Skeletal muscle satellite cell (primary cell): ENCODE measurements around the gene TOP3B.

Experiments used
- H3K27me3 ChIP-seq: 2 replicates; pipeline ENCODE4 v1.7.0; 2013; ENCODE audit warnings: low read length; ENCODE audit not compliant: control insufficient read depth, insufficient read depth
- H3K36me3 ChIP-seq: 2 replicates; pipeline ENCODE4 v1.7.0; 2013; ENCODE audit warnings: mild to moderate bottlenecking, control low read depth, low read length; ENCODE audit not compliant: insufficient read depth
- H3K4me1 ChIP-seq: 2 replicates; pipeline ENCODE4 v1.7.0; 2013; ENCODE audit warnings: low read length; ENCODE audit not compliant: control insufficient read depth, insufficient read depth
- H3K4me2 ChIP-seq: 2 replicates; pipeline ENCODE4 v1.7.0; 2013; ENCODE audit warnings: mild to moderate bottlenecking, low read length
- H3K4me3 ChIP-seq: 2 replicates; pipeline ENCODE4 v1.7.0; 2013; ENCODE audit warnings: low read length
- H3K9ac ChIP-seq: 2 replicates; pipeline ENCODE4 v1.7.0; 2013; ENCODE audit warnings: mild to moderate bottlenecking, low read depth, low read length, moderate library complexity
- H3K9me3 ChIP-seq: replicated peaks from 2 replicates; pipeline ENCODE4 v1.7.0; 2013; ENCODE audit warnings: mild to moderate bottlenecking, control low read depth, low read length

TOP3B gene

DNA sequence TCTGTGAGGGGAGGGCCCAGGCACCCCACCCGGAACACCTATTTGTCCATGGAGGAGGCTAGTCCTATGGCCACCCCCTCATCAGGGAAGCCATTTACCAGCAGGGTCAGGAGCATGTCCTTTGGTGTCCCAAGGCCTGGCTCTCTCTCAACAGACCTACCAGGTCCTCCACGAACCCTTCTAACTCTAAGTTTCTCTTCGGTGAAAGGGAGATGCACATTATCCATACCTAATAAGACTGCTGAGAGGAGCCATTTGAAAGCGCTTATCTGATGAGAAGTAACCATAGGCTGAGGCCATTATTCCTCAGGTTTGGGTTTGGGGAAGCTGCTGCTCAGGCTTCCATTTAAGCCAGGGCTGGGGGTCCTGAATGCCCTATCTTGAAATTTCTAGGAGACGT is 9.2 kb upstream of the TOP3B start:
- peaks cover 3% of the 10 kb centered on the region for H3K4me1 ChIP-seq
- peaks cover 58% of the 10 kb centered on the region for H3K27me3 ChIP-seq
- H3K9ac ChIP-seq, result no peak overlapping the region
- no peaks in the 10 kb centered on the region for H3K9me3 ChIP-seq
- no peak overlapping the region for H3K4me3 ChIP-seq
- no peak overlapping the region for H3K4me2 ChIP-seq
- H3K36me3 ChIP-seq, result no peaks in the 10 kb centered on the region

- Histone ChIP-seq H3K36me3 (no peaks in the 10 kb centered on the region), H3K9me3 (no peaks in the 10 kb centered on the region), H3K27me3 (peaks cover 53% of the 10 kb centered on the region), H3K4me2 (no peak overlapping the region), H3K4me1 (peaks cover 3% of the 10 kb centered on the region), H3K9ac (no peak overlapping the region), H3K4me3 (no peak overlapping the region)
Observed at GRCh38 chr22:21991304-21991596, 8.7 kb upstream of the TOP3B start.

GRCh38 chr22:21990445-21991303 is 8.1 kb upstream of the TOP3B start:
- Histone ChIP-seq H3K9ac (no peak overlapping the region), H3K27me3 (peaks cover 49% of the 10 kb centered on the region), H3K9me3 (no peaks in the 10 kb centered on the region), H3K36me3 (no peaks in the 10 kb centered on the region), H3K4me1 (peaks cover 3% of the 10 kb centered on the region), H3K4me2 (no peak overlapping the region), H3K4me3 (no peak overlapping the region)

DNA sequence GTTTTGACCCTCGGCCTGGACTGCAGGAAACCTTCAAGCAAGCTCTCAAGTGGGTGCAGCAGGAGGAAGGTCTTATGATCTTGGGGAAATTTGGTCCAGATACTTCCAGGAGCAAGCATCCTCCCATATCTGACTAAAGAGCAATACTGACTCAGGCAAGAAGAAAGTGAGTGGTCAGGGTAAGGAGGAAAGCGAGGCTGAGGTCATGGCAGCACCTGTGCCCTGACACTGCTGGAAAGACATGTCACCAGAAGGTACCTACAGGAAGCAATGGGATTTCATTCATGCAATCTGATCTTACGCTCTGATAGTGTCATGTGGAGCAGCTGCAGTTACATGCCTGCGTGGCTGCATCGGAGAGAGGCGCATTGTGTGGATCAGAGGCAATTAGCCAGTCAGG is 6.5 kb upstream of the TOP3B start:
- H3K9me3 ChIP-seq, result no peaks in the 10 kb centered on the region
- no peak overlapping the region for H3K9ac ChIP-seq
- no peak overlapping the region for H3K4me2 ChIP-seq
- peaks cover 40% of the 10 kb centered on the region for H3K27me3 ChIP-seq
- peaks cover 3% of the 10 kb centered on the region for H3K4me1 ChIP-seq
- no peaks in the 10 kb centered on the region for H3K36me3 ChIP-seq
- no peak overlapping the region for H3K4me3 ChIP-seq

DNA sequence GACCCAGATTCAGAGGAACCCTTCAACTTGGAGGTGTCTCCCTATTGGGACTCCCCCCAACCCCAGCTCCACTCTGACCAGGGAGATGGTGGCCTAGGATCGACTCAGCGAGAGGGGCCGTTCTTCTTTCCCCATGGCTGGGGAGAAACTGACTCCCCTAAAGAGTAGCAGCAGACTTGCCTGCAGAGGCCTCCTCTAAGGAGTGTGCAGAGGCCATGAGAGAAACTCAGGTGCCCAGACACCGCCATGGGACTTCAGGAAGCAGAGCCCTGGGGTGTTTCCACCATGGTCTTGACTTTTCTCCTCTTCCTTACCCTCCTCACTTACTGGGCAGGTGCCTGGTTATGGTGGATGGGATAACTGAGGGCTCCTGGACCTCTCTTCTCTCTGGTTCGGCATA is 2.6 kb upstream of the TOP3B start:
- Histone ChIP-seq H3K27me3 (peaks cover 21% of the 10 kb centered on the region), H3K4me2 (no peak overlapping the region), H3K9ac (no peak overlapping the region), H3K9me3 (no peaks in the 10 kb centered on the region), H3K4me1 (peaks cover 8% of the 10 kb centered on the region), H3K4me3 (no peak overlapping the region), H3K36me3 (no peaks in the 10 kb centered on the region)

DNA sequence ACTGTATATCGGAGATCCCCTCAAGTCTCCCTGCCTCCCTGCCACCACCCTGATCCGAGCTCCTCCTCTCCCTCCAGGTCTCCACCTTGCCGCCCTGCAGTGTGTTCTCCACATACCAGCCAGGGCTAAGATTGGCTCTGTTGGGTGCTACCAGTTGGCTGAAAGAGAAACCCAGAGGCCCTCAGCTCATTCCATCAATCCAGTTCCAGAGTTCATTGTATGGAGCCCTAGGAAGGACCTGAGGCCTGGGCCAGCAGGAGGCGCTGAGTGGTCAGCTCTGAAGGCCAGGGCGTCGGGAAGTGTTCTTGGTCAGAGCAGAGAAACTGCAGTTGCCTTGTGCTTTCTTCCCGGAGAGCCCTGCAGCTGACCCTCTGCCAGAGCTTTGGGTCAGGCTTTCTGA is 2.2 kb upstream of the TOP3B start:
- Histone ChIP-seq H3K9ac (no peak overlapping the region), H3K36me3 (no peaks in the 10 kb centered on the region), H3K4me3 (no peak overlapping the region), H3K27me3 (peaks cover 17% of the 10 kb centered on the region), H3K4me2 (no peak overlapping the region), H3K9me3 (no peaks in the 10 kb centered on the region), H3K4me1 (peaks cover 8% of the 10 kb centered on the region)

- H3K4me2 ChIP-seq, result peak overlapping the region; percentile 94
- peak overlapping the region; percentile 97 for H3K9ac ChIP-seq
- no peaks in the 10 kb centered on the region for H3K9me3 ChIP-seq
- H3K36me3 ChIP-seq, result peaks cover 6% of the 10 kb centered on the region
- peaks cover 8% of the 10 kb centered on the region for H3K4me1 ChIP-seq
- H3K27me3 ChIP-seq, result no peaks in the 10 kb centered on the region
- peak overlapping the region; percentile 97 for H3K4me3 ChIP-seq
Observed at GRCh38 chr22:21981874-21982273, 713 bp downstream of the TOP3B start.

DNA sequence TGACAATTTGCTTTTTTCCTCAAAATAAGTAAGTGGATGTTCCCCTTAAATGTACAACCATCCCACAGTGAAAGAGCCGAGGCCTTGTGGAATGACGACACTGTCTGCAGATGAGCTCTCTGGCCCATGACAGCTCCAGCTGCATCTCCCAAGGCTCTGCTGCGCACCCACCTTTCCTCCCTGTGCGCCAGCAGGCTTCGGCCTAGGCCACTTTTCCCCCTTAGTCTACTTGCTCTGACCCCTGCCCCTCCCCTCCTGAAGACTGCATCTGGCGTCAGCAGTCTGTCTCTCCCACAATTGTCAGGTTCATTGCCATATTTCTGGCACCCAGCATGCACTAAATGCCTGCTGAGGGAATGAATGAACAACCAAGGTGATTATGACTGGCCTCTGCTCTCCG is 2.0 kb downstream of the TOP3B start:
- Histone ChIP-seq H3K4me2 (no peak overlapping the region), H3K9ac (no peak overlapping the region), H3K4me1 (peaks cover 11% of the 10 kb centered on the region), H3K9me3 (no peaks in the 10 kb centered on the region), H3K27me3 (no peaks in the 10 kb centered on the region), H3K36me3 (peaks cover 6% of the 10 kb centered on the region), H3K4me3 (no peak overlapping the region)

DNA sequence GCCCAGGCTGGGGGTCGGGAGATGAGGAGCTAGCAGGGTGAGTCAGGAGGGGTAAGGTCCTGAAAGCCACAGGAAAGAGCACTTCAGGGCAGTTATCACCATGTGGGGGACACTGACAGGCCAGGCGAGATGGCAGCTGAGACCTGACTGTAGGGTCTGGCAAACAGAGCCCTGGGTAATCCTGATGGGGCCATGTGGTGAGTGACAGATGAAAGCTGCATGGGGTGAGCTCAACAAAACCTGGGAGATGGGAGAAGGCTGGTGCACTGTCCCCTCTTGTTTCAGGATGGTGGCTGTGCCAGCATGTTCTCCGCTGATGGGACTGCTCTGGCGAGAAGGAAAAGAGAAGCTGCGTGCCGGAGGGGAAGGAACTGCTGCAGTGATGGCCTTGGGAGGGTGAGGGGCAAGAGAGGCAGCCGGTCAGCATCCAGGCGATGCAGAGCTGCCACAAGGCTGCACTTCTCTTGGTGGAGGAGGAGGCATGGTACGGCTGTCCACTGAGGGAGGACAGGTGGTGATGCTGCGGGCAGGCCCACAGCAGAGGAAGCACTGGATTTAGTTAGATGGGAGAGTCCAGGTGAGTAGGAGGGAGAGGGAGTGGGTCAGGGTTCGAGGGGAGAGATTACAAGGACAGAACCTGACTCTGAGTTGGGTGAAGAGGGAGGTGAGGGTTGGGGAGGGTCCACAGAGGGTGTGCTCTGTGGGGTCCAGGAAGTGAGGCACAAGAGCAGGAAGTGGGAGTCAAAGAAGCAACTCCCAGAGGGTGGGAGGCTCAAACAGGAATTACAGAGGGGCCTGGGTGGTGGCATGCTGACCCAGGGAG is 3.8 kb downstream of the TOP3B start:
- H3K4me2 ChIP-seq, result no peak overlapping the region

GRCh38 chr22:21977814-21978213 is 4.8 kb downstream of the TOP3B start:
- Histone ChIP-seq H3K9me3 (no peaks in the 10 kb centered on the region), H3K4me3 (no peak overlapping the region), H3K4me1 (peaks cover 11% of the 10 kb centered on the region), H3K27me3 (no peaks in the 10 kb centered on the region), H3K9ac (no peak overlapping the region), H3K4me2 (no peak overlapping the region), H3K36me3 (peaks cover 25% of the 10 kb centered on the region)

More for the DNA sequence above, 3.8 kb downstream of the TOP3B start:
- no peaks in the 10 kb centered on the region for H3K9me3 ChIP-seq
- H3K27me3 ChIP-seq, result no peaks in the 10 kb centered on the region
- no peak overlapping the region for H3K9ac ChIP-seq
- peaks cover 19% of the 10 kb centered on the region for H3K36me3 ChIP-seq
- peaks cover 11% of the 10 kb centered on the region for H3K4me1 ChIP-seq
- no peak overlapping the region for H3K4me3 ChIP-seq

- Histone ChIP-seq H3K4me1 (peaks cover 3% of the 10 kb centered on the region), H3K9me3 (no peaks in the 10 kb centered on the region), H3K4me2 (no peak overlapping the region), H3K4me3 (no peak overlapping the region), H3K9ac (no peak overlapping the region), H3K36me3 (peaks cover 43% of the 10 kb centered on the region), H3K27me3 (no peaks in the 10 kb centered on the region)
Observed at GRCh38 chr22:21975854-21976345, 6.7 kb downstream of the TOP3B start.
